NCI-H2227 treated with DMSO at 0.1 percent for 48 hours (cell line): ENCODE data around the gene DCXR.

Source experiments
- DNase-seq: peaks from one replicate; lab custom pipeline; 2025; lab: John Stamatoyannopoulos, UW

The DCXR gene

GRCh38 chr17:81996757-81997441 is 40.6 kb downstream of the DCXR start:
- DNase-seq: no peak

GRCh38 chr17:81996232-81996756 is 41.2 kb downstream of the DCXR start:
- DNase-seq: no peak

DNA sequence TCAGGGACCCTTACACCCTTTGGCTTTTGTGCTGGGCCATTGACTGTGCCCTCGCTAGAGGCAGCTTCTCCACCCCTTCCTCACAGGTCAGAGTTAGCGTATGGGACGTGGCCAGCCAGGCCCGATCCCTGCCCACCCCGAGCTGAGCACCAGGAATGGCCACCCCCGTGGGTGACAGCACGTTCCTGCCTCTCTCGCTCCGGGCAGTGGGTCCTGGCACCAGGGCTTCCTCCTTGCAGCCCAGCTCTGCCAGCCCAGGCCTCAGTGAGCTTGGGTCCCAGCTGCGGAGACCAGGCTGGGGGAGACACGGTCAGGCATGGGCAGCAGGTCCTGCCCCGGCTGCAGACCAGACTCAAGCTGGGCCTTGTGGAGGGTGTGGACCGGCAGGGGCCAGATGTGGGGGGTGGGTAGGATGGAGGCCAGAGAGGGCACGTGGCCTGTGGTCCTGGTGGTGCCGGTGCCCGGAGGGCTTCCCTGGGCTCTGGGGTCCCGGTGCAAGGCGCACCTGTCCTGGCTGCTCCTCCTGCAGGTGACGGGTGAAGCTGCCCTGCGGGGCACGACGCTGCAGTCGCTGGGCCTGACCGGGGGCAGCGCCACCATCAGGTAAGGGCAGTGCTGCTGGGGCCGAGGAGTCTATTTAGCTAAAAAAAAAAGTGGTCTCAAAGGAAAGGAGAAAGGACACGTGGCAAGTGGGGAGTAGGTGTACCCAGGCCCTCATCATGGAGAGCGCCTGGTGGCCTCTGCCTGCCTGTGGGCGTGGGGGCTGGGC is 41.9 kb downstream of the DCXR start:
- DNase-seq: no peak

GRCh38 chr17:81994593-81995462 is 42.7 kb downstream of the DCXR start:
- DNase-seq: no peak

DNA sequence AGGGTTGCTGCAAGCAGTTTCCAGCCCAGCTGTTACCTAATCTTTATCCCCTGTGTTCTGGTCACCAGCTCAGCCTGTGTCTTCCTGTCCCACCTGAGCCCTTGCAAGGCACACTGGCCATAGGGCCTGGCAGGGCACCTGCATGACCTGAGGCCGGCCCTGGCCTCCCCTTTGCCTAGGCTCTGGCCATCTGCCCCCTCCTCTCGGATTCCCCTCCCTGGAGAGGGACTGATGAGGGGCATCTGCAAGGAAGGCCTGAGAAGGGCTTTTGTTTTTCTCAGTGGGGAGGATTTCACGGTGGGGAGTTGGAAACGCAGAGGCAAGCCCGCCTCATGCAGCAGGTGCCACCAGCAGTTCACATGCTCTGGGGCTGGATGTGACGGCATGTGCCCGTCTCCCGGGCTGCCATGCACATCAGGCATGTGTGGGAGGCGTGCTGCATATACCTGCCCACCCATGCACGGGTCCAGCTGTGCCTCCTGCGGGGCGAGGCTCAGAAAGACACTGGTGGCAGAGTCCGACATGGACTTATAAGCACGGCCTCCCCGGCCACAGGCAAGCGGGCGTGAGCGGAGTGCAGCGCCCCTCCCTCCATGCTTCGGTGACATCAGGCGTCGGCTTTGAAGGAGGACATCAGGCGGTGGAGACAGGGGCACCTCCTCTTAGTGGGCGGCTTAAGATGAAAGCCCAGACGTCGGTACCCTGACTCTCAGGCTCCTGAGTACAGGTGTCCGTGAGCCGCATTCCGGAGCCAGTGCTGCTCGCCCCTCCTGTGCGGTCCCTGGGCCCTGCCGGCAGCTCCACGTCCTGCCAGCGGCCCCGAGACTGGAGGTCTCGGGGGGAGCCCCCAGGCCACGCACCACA is 43.5 kb downstream of the DCXR start:
- no peak for DNase-seq

GRCh38 chr17:81992306-81993102 is 45.0 kb downstream of the DCXR start:
- no peak for DNase-seq

DNA sequence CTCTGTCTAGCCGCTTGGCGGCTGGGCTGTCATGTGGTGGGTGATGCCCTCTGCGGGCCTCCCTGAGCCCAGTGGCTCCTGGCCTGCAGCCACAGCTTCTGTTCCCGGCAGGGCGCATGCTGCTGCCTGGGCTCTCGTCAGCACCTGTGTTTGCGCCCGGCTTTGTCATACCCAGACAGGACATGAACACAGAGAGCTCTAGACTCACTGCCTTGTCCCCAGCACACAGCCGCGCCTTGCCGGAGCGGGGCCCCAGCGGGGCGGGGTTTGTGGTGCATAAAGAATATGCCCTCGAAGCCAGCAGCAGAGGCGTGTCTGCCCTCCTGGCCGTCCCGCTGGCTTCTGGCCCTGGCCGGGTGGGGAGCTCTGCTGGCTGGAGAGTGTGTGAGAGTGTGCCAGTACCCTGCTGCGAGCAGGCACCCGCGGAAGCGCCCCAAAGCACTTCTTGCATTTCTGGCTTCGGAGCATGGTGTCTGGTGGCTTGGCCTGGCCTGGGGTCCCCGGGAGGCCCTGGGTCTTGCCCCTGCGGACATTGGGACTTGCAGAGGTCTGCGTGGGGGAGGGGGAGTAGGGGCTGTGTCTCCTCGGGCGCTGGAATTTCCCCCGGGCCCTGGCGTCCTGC is 45.7 kb downstream of the DCXR start:
- no peak for DNase-seq

DNA sequence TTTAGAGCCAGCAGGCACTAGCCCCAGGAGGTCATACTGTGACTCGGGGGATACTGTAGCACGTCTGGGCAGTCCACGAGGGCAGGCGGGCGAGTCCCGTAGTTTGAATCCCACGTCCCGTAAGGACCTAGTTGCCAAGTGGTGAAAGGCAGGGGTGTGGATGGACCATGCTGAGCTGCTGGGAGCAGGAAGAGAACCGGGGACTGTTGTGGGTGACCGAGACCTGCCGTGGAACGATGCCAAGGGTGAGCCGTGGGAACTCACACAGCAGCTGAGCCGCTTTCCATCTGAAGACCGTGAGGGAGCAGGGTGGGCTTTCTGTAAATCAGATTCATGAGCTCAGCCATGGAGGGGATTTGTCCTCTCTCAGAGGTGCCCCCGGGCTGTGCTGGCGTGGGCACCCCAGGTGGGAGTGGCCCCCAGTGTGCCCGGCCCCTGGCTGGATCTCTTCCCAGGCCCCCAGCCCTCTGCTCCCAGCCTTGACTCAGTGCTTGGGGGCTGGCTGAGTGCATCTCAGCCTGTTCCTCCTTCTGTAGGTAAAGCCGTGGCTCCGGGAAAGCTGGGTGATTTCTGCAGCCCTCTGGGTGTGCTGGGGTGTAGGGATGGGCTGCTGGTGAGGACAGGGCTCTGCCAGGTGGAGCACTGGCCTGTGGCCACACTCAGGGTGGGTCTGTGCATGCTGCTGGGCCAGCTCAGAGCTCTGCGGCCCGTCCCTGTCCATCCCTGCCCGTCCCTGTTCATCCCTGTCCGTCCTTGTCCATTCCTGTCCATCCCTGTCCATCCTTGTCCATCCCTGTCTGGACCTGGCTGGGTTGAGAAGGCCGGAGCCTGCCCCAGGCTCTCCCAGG is 46.4 kb downstream of the DCXR start:
- no peak for DNase-seq

GRCh38 chr17:81987161-81987770 is 50.2 kb downstream of the DCXR start:
- no peak for DNase-seq

DNA sequence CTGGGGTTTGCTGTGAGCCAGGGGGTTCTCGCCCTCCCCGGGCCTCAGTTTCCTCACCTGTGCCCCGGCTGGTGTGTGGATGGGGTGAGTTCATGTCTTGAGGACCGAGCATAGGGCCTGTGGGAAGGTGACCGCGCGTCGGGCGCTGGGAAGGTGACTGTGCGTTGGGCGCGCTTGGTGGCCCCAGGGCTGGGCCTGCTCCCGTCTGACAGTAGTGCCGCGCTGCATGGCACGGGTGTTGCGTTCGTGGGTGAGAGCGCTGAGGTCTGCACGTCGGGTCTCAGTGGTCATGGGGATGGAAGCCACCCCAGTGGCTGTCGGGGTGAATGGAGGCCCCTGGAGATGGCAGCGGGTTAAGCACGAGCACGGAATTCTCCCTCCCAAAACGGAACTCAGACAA is 50.9 kb downstream of the DCXR start:
- no peak for DNase-seq
